Sigmoid colon (tissue), 7 donors: ENCODE data around the gene ERAL1. TPM values are rescaled to one million over a fixed set of nuclear protein-coding genes. Genes with fewer than 3 reads are reported as not detected.

Source experiments
- DNase-seq: peaks from one replicate; pipeline ENCODE4 v3.0.0-alpha.2; 2019
- H3K27ac ChIP-seq, 4 donors: fragments of 200-600 bp; sonication (generic); one replicate each; pipeline ENCODE4 v1.5.1; 2016 to 2019; ENCODE audit warnings: mild to moderate bottlenecking in 1 of 4
- H3K27me3 ChIP-seq, 3 donors: fragments of 200-600 bp; sonication (generic); one replicate each; pipeline ENCODE4 v1.5.1; 2019; ENCODE audit warnings: mild to moderate bottlenecking in 1 of 3
- H3K36me3 ChIP-seq, 4 donors: fragments of 200-600 bp; sonication (generic); one replicate each; pipeline ENCODE4 v1.5.1; 2016 to 2019
- H3K4me1 ChIP-seq, 4 donors: fragments of 200-600 bp; sonication (generic); one replicate each; pipeline ENCODE4 v1.5.1; 2017 to 2019
- H3K4me3 ChIP-seq, 4 donors: fragments of 200-600 bp; sonication (generic); one replicate each; pipeline ENCODE4 v1.5.1; 2017 to 2019; ENCODE audit warnings: mild to moderate bottlenecking in 2 of 4, moderate library complexity in 1 of 4
- H3K9me3 ChIP-seq, 4 donors: fragments of 200-600 bp in 3 of 4; sonication (generic) in 3 of 4; one replicate each; pipeline versions ENCODE4 v1.5.1 to v1.6.1; 2013 to 2019
- EP300 ChIP-seq, 4 donors: sonication (generic); formaldehyde crosslinking; IDR thresholded peaks; one replicate each; pipeline ENCODE4 v1.6.1; 2017; ENCODE audit warnings: antibody characterized with exemption in 4 of 4
- POLR2A ChIP-seq, 2 donors: fragments of 450-650 bp; IDR thresholded peaks; one replicate each; pipeline ENCODE4 v1.6.1; 2016; ENCODE audit warnings: antibody characterized with exemption in 2 of 2, mild to moderate bottlenecking in 2 of 2, moderate library complexity in 2 of 2
- POLR2AphosphoS5 ChIP-seq, 4 donors: sonication (generic); formaldehyde crosslinking; IDR thresholded peaks; one replicate each; pipeline ENCODE4 v1.6.1; 2017; ENCODE audit warnings: antibody characterized with exemption in 4 of 4
- WGBS, 2 donors: extraction: QIAGEN DNeasy Blood & Tissue Kit; methylation state at CpG; one replicate each; pipeline ENCODE4 v1.1.7; 2013; 5-methylcytosine and 5-hydroxymethylcytosine counted together
- intact Hi-C: fragments of 100-400 bp; cut with DNase I; formaldehyde crosslinking; loops from one replicate; pipeline ENCODE4 v1.15.1; 2023
- polyA plus RNA-seq, 3 donors: library from polyadenylated mRNA; stranded (reverse); fragments of 200-250 nt; gene quantifications; one replicate each; pipeline ENCODE4 v1.2.3, GENCODE V29; 2013
- total RNA-seq, 4 donors: library from RNA; depleted of rRNA; stranded (reverse); fragments of >200 nt; gene quantifications; one replicate each; pipeline ENCODE4 v1.1.0, GENCODE V29; 2016
- TF ChIP-seq, protein P1 (sequence below), 4 experiments: fragments of 450-650 bp in 3 of 4; fragments of 200-600 bp in 1 of 4; IDR thresholded peaks; one replicate each; pipeline ENCODE4 v1.5.1; 2016 to 2019; ENCODE audit warnings: antibody characterized with exemption in 4 of 4, mild to moderate bottlenecking in 3 of 4, moderate library complexity in 2 of 4
- donor health status: healthy with polysubstance abuse.
- donor health status: Bipolar disorder and iron deficiency.
- donor health status: healthy.

Gene ERAL1
- total and polyA plus RNA-seq, 7 donors, result 20.2 to 43.2 (median 34.6) TPM

DNA sequence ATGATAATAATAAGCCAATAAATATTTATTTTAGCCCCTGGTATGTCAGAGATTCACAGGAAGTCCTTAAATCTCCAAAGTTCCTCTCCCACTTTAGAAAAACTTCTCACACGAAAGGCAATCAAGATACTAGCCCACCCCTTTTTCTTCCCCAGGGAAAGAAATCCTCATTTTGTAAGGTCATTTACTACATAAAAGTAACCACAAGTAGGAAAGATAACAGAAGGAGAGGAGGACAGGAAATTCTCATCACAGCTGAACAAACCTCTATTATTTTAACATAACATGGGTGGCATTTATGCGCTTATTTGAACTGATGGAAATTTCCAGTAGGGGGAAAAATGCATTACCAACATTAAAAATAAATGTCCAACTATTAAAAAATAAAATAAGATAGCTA is 15.6 kb upstream of the ERAL1 start:
- H3K4me1 ChIP-seq, result peaks cover 0 to 26% (median 8%) of the 10 kb centered on the region in 4 donors
- no peak overlapping the region for H3K27ac ChIP-seq
- no peaks in the 10 kb centered on the region for H3K27me3 ChIP-seq
- H3K36me3 ChIP-seq, result no peaks in the 10 kb centered on the region
- DNase-seq, result no peak
- no peak for TF ChIP-seq POLR2A (IDR thresholded peaks at IDR 0.05)
- TF ChIP-seq, protein P1, sequence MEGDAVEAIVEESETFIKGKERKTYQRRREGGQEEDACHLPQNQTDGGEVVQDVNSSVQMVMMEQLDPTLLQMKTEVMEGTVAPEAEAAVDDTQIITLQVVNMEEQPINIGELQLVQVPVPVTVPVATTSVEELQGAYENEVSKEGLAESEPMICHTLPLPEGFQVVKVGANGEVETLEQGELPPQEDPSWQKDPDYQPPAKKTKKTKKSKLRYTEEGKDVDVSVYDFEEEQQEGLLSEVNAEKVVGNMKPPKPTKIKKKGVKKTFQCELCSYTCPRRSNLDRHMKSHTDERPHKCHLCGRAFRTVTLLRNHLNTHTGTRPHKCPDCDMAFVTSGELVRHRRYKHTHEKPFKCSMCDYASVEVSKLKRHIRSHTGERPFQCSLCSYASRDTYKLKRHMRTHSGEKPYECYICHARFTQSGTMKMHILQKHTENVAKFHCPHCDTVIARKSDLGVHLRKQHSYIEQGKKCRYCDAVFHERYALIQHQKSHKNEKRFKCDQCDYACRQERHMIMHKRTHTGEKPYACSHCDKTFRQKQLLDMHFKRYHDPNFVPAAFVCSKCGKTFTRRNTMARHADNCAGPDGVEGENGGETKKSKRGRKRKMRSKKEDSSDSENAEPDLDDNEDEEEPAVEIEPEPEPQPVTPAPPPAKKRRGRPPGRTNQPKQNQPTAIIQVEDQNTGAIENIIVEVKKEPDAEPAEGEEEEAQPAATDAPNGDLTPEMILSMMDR (IDR thresholded peaks at IDR 0.05), result no peak
- 68 to 92% methylated on average over 2 of the region's 2 CpGs for WGBS, 2 donors
- H3K4me3 ChIP-seq, result no peak overlapping the region
- no peaks in the 10 kb centered on the region for H3K9me3 ChIP-seq
- intact Hi-C loops, result no loop called here

DNA sequence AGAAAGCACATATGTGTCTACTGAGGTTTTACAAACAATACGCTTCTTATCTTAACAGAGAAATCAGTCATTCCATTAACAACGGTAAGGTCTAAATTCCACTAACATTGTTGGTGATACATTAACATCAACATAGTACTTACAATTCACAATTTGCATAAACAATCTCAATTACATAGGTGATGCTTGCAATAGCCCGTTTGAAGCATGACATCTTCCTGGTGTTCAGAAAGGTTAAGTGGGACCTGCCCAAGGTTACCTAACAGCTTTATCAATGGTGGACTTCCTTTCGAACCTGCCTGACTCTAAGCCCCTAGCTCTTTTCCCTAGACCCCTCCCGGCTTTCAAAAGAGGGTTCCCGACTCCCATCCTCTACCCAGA is 12.9 kb upstream of the ERAL1 start:
- Histone ChIP-seq H3K9me3 (no peaks in the 10 kb centered on the region), H3K27ac (peak overlapping the region; percentile 80 to 90 (median 86)), H3K36me3 (no peaks in the 10 kb centered on the region), H3K27me3 (no peaks in the 10 kb centered on the region), H3K4me3 (peak overlapping the region; percentile 74 to 90 (median 84)), H3K4me1 (peaks cover 0 to 26% (median 8%) of the 10 kb centered on the region in 4 donors)
- no peak for DNase-seq
- TF ChIP-seq POLR2A (IDR thresholded peaks at IDR 0.05) (no peak), POLR2AphosphoS5 (IDR thresholded peaks at IDR 0.05) (no peak), EP300 (IDR thresholded peaks at IDR 0.05) (no peak)
- TF ChIP-seq, protein P1 (IDR thresholded peaks at IDR 0.05), result no peak
- intact Hi-C loops, result loop anchor here (2.0 to 5.0 kb wide), 2 partner anchors 35 to 77 kb away; no protein-coding TSS in a partner anchor
- WGBS, 2 donors, result 1 to 8% methylated on average over 6 of the region's 6 CpGs

DNA sequence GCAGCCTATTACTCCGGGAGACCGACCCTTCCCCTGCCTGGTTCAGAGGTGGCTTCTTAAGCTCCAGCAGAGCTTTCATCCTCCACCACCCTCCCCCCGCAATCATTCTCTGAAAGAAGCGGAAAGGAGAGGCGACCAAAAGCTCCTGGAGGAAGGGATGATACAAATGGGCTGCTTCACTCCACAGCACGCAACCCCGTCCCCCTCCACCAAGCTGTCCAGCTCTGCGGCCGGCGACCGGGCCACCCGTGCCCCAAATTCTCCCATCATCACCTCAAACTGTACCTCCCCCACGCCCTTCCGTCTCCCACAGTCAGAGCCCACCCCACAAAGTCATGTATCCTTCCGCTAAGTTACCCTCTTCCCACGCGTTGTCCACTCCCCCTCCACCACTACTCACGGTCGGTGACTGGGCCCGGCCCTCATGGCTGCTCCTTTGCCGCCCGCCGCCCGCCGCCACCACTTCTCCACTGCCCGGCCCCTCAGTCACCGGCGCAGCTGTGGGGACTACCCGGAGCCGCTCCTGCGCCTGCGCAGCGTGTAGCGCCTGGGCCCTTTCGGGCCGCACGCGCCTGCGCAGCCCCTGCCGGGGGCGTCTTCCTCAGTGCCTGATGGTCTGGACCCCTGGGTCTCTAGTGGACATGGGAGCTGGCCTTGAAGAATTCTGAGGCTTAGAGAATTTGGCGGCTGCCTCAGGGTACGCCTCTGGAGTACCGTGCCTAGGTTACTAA is 12.4 kb upstream of the ERAL1 start, which contains the start of gene FAM222B:
Gene FAM222B, minus strand, starts transcription at position 509 of the 731 bp plus-strand sequence. CDS start 76,123 bp downstream, outside the sequence.
- Histone ChIP-seq H3K4me3 (peak within 1 kb of the TSS; percentile 74 to 90 (median 84)), H3K4me1 (peaks cover 0 to 26% (median 8%) of the 10 kb centered on the region in 4 donors), H3K27ac (peak within 1 kb of the TSS; percentile 80 to 90 (median 86)), H3K9me3 (no peaks in the 10 kb centered on the region), H3K27me3 (no peaks in the 10 kb centered on the region), H3K36me3 (no peaks in the 10 kb centered on the region)
- TF ChIP-seq EP300 (IDR thresholded peaks at IDR 0.05) (no peak), POLR2A (IDR thresholded peaks at IDR 0.05) (peak; percentile 67 to 70), POLR2AphosphoS5 (IDR thresholded peaks at IDR 0.05) (peak; percentile 77 to 89 (median 82))
- TF ChIP-seq, protein P1 (IDR thresholded peaks at IDR 0.05), result peak in 1 of 4 experiments; percentile 23
- intact Hi-C loops, result loop anchor here (2.0 to 5.0 kb wide), 2 partner anchors 35 to 78 kb away; no protein-coding TSS in a partner anchor
- whole genome bisulfite sequencing, 2 donors, result 0 to 1% methylated on average over 44 of the region's 44 CpGs
- peak; percentile 88 for DNase-seq

DNA sequence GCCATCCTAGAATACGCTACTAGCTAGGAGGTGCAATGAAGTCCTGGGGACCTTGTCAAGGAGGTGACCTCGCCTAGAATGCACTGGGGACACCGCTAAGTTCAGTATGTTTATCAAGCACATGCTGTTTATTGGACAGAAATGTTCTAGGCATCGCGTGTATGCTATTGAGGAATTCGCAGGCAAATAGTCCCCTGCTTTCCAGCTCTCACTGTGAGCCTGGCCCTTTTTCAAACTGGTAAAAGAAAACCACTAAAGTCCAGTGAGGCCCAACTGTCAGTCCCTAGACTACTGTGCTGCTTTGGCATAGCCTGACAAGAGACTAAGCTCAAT is 11.0 kb upstream of the ERAL1 start:
- Histone ChIP-seq H3K27me3 (no peaks in the 10 kb centered on the region), H3K9me3 (no peaks in the 10 kb centered on the region), H3K4me1 (peaks cover 0 to 26% (median 8%) of the 10 kb centered on the region in 4 donors), H3K4me3 (no peak overlapping the region), H3K36me3 (no peaks in the 10 kb centered on the region), H3K27ac (no peak overlapping the region)
- intact Hi-C loops, result loop anchor here (2.0 to 5.0 kb wide), 2 partner anchors 36 to 79 kb away; no protein-coding TSS in a partner anchor
- 90 to 94% methylated on average over 6 of the region's 6 CpGs for WGBS, 2 donors
- peak; percentile 13 for DNase-seq
- TF ChIP-seq POLR2A (IDR thresholded peaks at IDR 0.05) (no peak), EP300 (IDR thresholded peaks at IDR 0.05) (no peak), POLR2AphosphoS5 (IDR thresholded peaks at IDR 0.05) (no peak)
- TF ChIP-seq, protein P1 (IDR thresholded peaks at IDR 0.05), result no peak
